Smooth muscle cell (in vitro differentiated cells): ENCODE data around the gene PARP12. TPM values are rescaled to one million over a fixed set of nuclear protein-coding genes. Genes with fewer than 3 reads are reported as not detected.
A peak's percentile ranks its signal among the peaks of the same experiment; 100 is the strongest.
"Not testable (repeated sequence)": the region's sequence is repeated elsewhere in the genome, so short reads cannot be mapped to it uniquely, and the experiment has no call there.

Experiments
- DNase-seq: peaks from one replicate; lab custom pipeline; 2025; ENCODE audit not compliant: unreplicated experiment; lab: John Stamatoyannopoulos, UW
- H2AFZ ChIP-seq: fragments of 200-600 bp; sonication (generic); 2 replicates; pipeline ENCODE4 v1.6.0; 2016; ENCODE audit warnings: antibody characterized with exemption, low read depth, mild to moderate bottlenecking
- H3F3A ChIP-seq: fragments of 200-600 bp; sonication (generic); 2 replicates; pipeline ENCODE4 v1.6.0; 2017; ENCODE audit warnings: antibody characterized with exemption, low read depth
- H3K27ac ChIP-seq: fragments of 200-600 bp; sonication (generic); 2 replicates; pipeline ENCODE4 v1.5.1; 2016; ENCODE audit warnings: low read depth, mild to moderate bottlenecking
- H3K27me3 ChIP-seq: fragments of 200-600 bp; sonication (generic); 2 replicates; pipeline ENCODE4 v1.6.1; 2016; ENCODE audit warnings: low read depth, mild to moderate bottlenecking
- H3K36me3 ChIP-seq: fragments of 200-600 bp; sonication (generic); 2 replicates; pipeline ENCODE4 v1.5.1; 2016; ENCODE audit warnings: low read depth
- H3K4me1 ChIP-seq: fragments of 200-600 bp; sonication (generic); 2 replicates; pipeline ENCODE4 v1.5.1; 2016; ENCODE audit warnings: low read depth
- H3K4me2 ChIP-seq: fragments of 200-600 bp; sonication (generic); 2 replicates; pipeline ENCODE4 v1.6.0; 2016; ENCODE audit warnings: mild to moderate bottlenecking
- H3K4me3 ChIP-seq: fragments of 200-600 bp; sonication (generic); 2 replicates; pipeline ENCODE4 v1.5.1; 2016; ENCODE audit warnings: mild to moderate bottlenecking
- H3K79me2 ChIP-seq: fragments of 200-600 bp; sonication (generic); 2 replicates; pipeline ENCODE4 v1.6.0; 2016; ENCODE audit warnings: low read depth, mild to moderate bottlenecking
- H3K9ac ChIP-seq: fragments of 200-600 bp; sonication (generic); 2 replicates; pipeline ENCODE4 v1.6.0; 2016; ENCODE audit warnings: low read depth
- H3K9me3 ChIP-seq: fragments of 200-600 bp; sonication (generic); replicated peaks from 2 replicates; pipeline ENCODE4 v1.5.1; 2016; ENCODE audit warnings: low read depth
- H4K20me1 ChIP-seq: fragments of 200-600 bp; sonication (generic); 2 replicates; pipeline ENCODE4 v1.6.0; 2016; ENCODE audit warnings: low read depth
- CTCF ChIP-seq: fragments of 200-600 bp; sonication (generic); IDR thresholded peaks from 2 replicates; pipeline ENCODE4 v1.5.1; 2017; ENCODE audit warnings: borderline replicate concordance, mild to moderate bottlenecking, antibody characterized with exemption; ENCODE audit not compliant: insufficient read depth, poor library complexity, severe bottlenecking
- WGBS: methylation state at CpG from one replicate; pipeline ENCODE4 v1.1.7; 2016; ENCODE audit warnings: low lambda C conversion rate; 5-methylcytosine and 5-hydroxymethylcytosine counted together
- polyA plus RNA-seq: library from polyadenylated mRNA; unstranded; fragments of >200 nt; fragmentation: Nextera tagmentation; extraction: Ambion mirVana; gene quantifications from 2 replicates; pipeline ENCODE4 v1.2.1, GENCODE V29; 2016
- total RNA-seq: library from RNA; depleted of rRNA; stranded (reverse); fragments of >200 nt; gene quantifications from 2 replicates; pipeline ENCODE4 v1.2.3, GENCODE V29; 2014

The PARP12 gene
- 2.3 and 2.4 TPM in 2 replicates for total RNA-seq
- polyA plus RNA-seq = 1.4 and 1.6 TPM in 2 replicates

GRCh38 chr7:140062528-140063299 is at the start of gene PARP12:
Gene PARP12 (minus strand): TSS chr7:140062951. CDS start chr7:140062847, 104 bp downstream.
- Histone ChIP-seq H3K9ac (peak within 1 kb of the TSS; percentile 37), H3K4me1 (peaks cover 4% of the 10 kb centered on the region), H3K79me2 (no peaks in the 10 kb centered on the region), H3K27me3 (no peaks in the 10 kb centered on the region), H3K9me3 (peaks cover 5% of the 10 kb centered on the region), H3K4me3 (peak within 1 kb of the TSS; percentile 74), H2AFZ (peak within 1 kb of the TSS; percentile 98), H4K20me1 (no peaks in the 10 kb centered on the region), H3F3A (no peaks in the 10 kb centered on the region), H3K4me2 (peak within 1 kb of the TSS; percentile 86), H3K27ac (no peak within 1 kb of the TSS), H3K36me3 (no peaks in the 10 kb centered on the region)
- no peak for TF ChIP-seq CTCF
- 3% methylated on average over 100 of the region's 106 CpGs for WGBS
- peak; percentile 48 for DNase-seq

- not testable (repeated sequence) for H2AFZ ChIP-seq, H3K9ac ChIP-seq, H3F3A ChIP-seq, DNase-seq, H4K20me1 ChIP-seq, H3K4me2 ChIP-seq, H3K4me3 ChIP-seq, H3K27me3 ChIP-seq, H3K4me1 ChIP-seq, H3K79me2 ChIP-seq, H3K27ac ChIP-seq, H3K9me3 ChIP-seq
- peaks cover 14% of the 10 kb centered on the region for H3K36me3 ChIP-seq
- 94% methylated on average over 8 of the region's 8 CpGs for WGBS
Measured at GRCh38 chr7:140108777-140109176, 46.0 kb upstream of the PARP12 start.

GRCh38 chr7:140096459-140096858 is 33.7 kb upstream of the PARP12 start:
- Histone ChIP-seq H3K4me2 (no peak overlapping the region), H3K27ac (no peak overlapping the region), H3K36me3 (peaks cover 32% of the 10 kb centered on the region), H3K4me3 (no peak overlapping the region), H2AFZ (no peak overlapping the region), H3F3A (no peaks in the 10 kb centered on the region), H3K9me3 (no peaks in the 10 kb centered on the region), H3K9ac (no peak overlapping the region), H3K27me3 (no peaks in the 10 kb centered on the region), H3K79me2 (no peaks in the 10 kb centered on the region), H4K20me1 (no peaks in the 10 kb centered on the region), H3K4me1 (no peaks in the 10 kb centered on the region)
- no peak for TF ChIP-seq CTCF
- no peak for DNase-seq
- 96% methylated on average over 4 of the region's 4 CpGs for WGBS

- no peaks in the 10 kb centered on the region for H3K79me2 ChIP-seq
- peaks cover 35% of the 10 kb centered on the region for H3K36me3 ChIP-seq
- no peaks in the 10 kb centered on the region for H3K4me1 ChIP-seq
- no peaks in the 10 kb centered on the region for H3K9me3 ChIP-seq
- no peaks in the 10 kb centered on the region for H3K27me3 ChIP-seq
- H3K4me3 ChIP-seq = no peak overlapping the region
- H4K20me1 ChIP-seq = no peaks in the 10 kb centered on the region
- H3K9ac ChIP-seq = no peak overlapping the region
- no peak for DNase-seq
- TF ChIP-seq CTCF = no peak
- WGBS = 100% methylated on average over 1 of the region's 1 CpG
- no peaks in the 10 kb centered on the region for H3F3A ChIP-seq
- H3K27ac ChIP-seq = no peak overlapping the region
- no peak overlapping the region for H3K4me2 ChIP-seq
- H2AFZ ChIP-seq = no peak overlapping the region
Measured at GRCh38 chr7:140093375-140093774, 30.6 kb upstream of the PARP12 start.
